NB4 (cell line): ENCODE data around the gene KYNU.
"Not testable (repeated sequence)": the region's sequence is repeated elsewhere in the genome, so short reads cannot be mapped to it uniquely, and the experiment has no call there.

Experiments used
- DNase-seq: peaks from one replicate; pipeline ENCODE4 v3.0.0; 2010; ENCODE audit warnings: low read depth
- H3K4me3 ChIP-seq: one replicate; pipeline ENCODE4 v1.5.1; 2011; ENCODE audit warnings: mild to moderate bottlenecking, low read depth, low read length, moderate library complexity
- CTCF ChIP-seq: IDR thresholded peaks from one replicate; pipeline ENCODE4 v1.5.1; 2012; ENCODE audit warnings: low read depth, low read length
- MAX ChIP-seq: IDR thresholded peaks from 2 replicates; pipeline ENCODE4 v1.6.1; 2011; ENCODE audit warnings: low read depth, low read length
- MYC ChIP-seq: IDR thresholded peaks from 2 replicates; pipeline ENCODE4 v1.6.1; 2011; ENCODE audit warnings: low read depth, low read length
- POLR2A ChIP-seq: IDR thresholded peaks from 2 replicates; pipeline ENCODE4 v1.6.1; 2011; ENCODE audit warnings: mild to moderate bottlenecking; ENCODE audit not compliant: insufficient read length; ENCODE audit errors: extremely low read depth

The KYNU gene

GRCh38 chr2:142862299-142862698, 15.2 kb upstream of the KYNU start:
- no peak for TF ChIP-seq MAX
- TF ChIP-seq MYC: no peak
- TF ChIP-seq POLR2A: no peak
- no peak for DNase-seq
- no peak overlapping the region for H3K4me3 ChIP-seq

GRCh38 chr2:142862847-142863246, 14.6 kb upstream of the KYNU start:
- no peak overlapping the region for H3K4me3 ChIP-seq
- no peak for DNase-seq
- TF ChIP-seq CTCF (no peak), MYC (no peak), POLR2A (no peak), MAX (no peak)

- H3K4me3 ChIP-seq: no peak overlapping the region
- DNase-seq: no peak
- TF ChIP-seq CTCF (no peak), MYC (no peak), POLR2A (no peak), MAX (no peak)
These were observed 13.9 kb upstream of the KYNU start for GRCh38 chr2:142863485-142863961.

GRCh38 chr2:142864605-142865004, 12.9 kb upstream of the KYNU start:
- not testable (repeated sequence) for H3K4me3 ChIP-seq, DNase-seq

GRCh38 chr2:142865924-142866323, 11.5 kb upstream of the KYNU start:
- DNase-seq: peak; percentile 79
- H3K4me3 ChIP-seq: peak overlapping the region; percentile 6
- no peak for TF ChIP-seq MYC
- TF ChIP-seq POLR2A: no peak
- no peak for TF ChIP-seq MAX
- TF ChIP-seq CTCF: no peak

GRCh38 chr2:142866426-142866825, 11.0 kb upstream of the KYNU start:
- TF ChIP-seq MYC (no peak), MAX (no peak), CTCF (no peak), POLR2A (no peak)
- H3K4me3 ChIP-seq: no peak overlapping the region
- DNase-seq: no peak

- TF ChIP-seq MAX (no peak), MYC (no peak), POLR2A (no peak), CTCF (no peak)
- DNase-seq: no peak
- H3K4me3 ChIP-seq: no peak overlapping the region
These were observed 10.3 kb upstream of the KYNU start for GRCh38 chr2:142867136-142867535.
